ENCODE results near the gene HSD11B1L. TPM values are rescaled to one million over a fixed set of nuclear protein-coding genes. Genes with fewer than 3 reads are reported as not detected.

The HSD11B1L gene
- polyA plus RNA-seq, 3 donors: 1.9 to 2.5 (median 2.4) TPM

DNA sequence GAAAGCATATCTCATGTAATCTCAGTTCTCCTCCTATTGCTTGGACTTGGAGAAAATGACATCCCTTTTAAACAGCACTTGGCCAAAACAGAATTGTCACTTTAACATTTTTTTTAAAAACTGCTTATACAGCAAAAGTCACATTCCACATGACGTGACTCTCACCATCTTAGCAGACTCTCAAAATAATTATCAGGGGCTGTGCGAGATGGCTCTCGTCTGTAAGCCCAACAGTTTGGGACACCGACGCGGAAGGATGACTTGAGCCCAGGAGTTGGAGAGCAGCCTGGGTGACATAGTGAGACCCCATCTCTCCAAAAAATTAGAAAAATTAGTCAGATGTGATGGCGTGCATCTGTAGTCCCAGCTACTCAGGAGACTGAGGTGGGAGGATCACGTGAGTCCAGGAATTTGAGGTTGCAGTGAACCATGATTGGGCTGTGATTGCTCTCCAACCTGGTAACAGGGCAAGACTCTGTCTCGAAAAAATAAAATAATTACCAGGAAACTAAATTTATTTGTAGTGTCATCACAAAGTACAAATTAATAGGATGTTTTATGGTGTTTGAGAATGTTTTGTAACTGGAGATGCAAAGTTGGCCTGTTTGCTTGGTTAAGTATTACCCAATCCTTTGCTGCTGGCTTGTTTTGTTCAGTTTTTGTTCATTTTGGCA lies 49.1 kb upstream of the HSD11B1L start:
- Histone ChIP-seq H3K4me1 (ENCODE audit: control insufficient read depth in 1 of 2, insufficient read depth in 2 of 2, low read length in 2 of 2) (peaks cover 33 to 42% of the 10 kb centered on the region in 2 donors), H3K79me2 (ENCODE audit: insufficient read depth, low read length) (peaks cover 100% of the 10 kb centered on the region), H3K4me3 (replicated peaks in 1 of 3; ENCODE audit: low read depth in 2 of 3, low read length in 3 of 3) (no peak overlapping the region), H3K4me2 (replicated peaks; ENCODE audit: extremely low read depth, low read length, poor library complexity, severe bottlenecking) (no peak overlapping the region), H3K27ac (ENCODE audit: low read depth in 1 of 2, low read length in 2 of 2) (peak overlapping the region in 1 of 2 donors; percentile 46), H4K20me1 (ENCODE audit: insufficient read depth, low read length) (peaks cover 100% of the 10 kb centered on the region), H3K9ac (ENCODE audit: insufficient read depth, low read length, poor library complexity, severe bottlenecking) (no peak overlapping the region), H3K27me3 (ENCODE audit: control insufficient read depth in 2 of 2, insufficient read depth in 2 of 2, low read length in 2 of 2) (no peaks in the 10 kb centered on the region), H3K9me3 (replicated peaks in 1 of 2; ENCODE audit: control insufficient read depth in 1 of 2, insufficient read depth in 1 of 2, low read length in 2 of 2) (no peaks in the 10 kb centered on the region), H2AFZ (ENCODE audit: insufficient read depth, low read depth, low read length, poor library complexity, severe bottlenecking) (no peak overlapping the region), H3K36me3 (replicated peaks in 1 of 2; ENCODE audit: control insufficient read depth in 1 of 2, insufficient read depth in 2 of 2, low read length in 2 of 2) (peaks cover 20 to 67% of the 10 kb centered on the region in 2 donors)
- H3K9me3 Mint-ChIP-seq: no peaks in the 10 kb centered on the region
- peaks cover 0 to 2% (median 0%) of the 10 kb centered on the region in 3 donors for H3K27me3 Mint-ChIP-seq (ENCODE audit: low read depth in 3 of 3)
- H3K36me3 Mint-ChIP-seq: peaks cover 33 to 72% of the 10 kb centered on the region in 2 donors
- H3K4me3 Mint-ChIP-seq: no peak overlapping the region
- intact Hi-C loops (cut with micrococcal nuclease): no loop called here
- peak overlapping the region in 3 of 7 donors; percentile 5 to 63 (median 61) for H3K27ac Mint-ChIP-seq
- 79% methylated on average over 5 of the region's 9 CpGs for WGBS (ENCODE audit: insufficient coverage)
- no peak for DNase-seq
- TF ChIP-seq, protein P1, sequence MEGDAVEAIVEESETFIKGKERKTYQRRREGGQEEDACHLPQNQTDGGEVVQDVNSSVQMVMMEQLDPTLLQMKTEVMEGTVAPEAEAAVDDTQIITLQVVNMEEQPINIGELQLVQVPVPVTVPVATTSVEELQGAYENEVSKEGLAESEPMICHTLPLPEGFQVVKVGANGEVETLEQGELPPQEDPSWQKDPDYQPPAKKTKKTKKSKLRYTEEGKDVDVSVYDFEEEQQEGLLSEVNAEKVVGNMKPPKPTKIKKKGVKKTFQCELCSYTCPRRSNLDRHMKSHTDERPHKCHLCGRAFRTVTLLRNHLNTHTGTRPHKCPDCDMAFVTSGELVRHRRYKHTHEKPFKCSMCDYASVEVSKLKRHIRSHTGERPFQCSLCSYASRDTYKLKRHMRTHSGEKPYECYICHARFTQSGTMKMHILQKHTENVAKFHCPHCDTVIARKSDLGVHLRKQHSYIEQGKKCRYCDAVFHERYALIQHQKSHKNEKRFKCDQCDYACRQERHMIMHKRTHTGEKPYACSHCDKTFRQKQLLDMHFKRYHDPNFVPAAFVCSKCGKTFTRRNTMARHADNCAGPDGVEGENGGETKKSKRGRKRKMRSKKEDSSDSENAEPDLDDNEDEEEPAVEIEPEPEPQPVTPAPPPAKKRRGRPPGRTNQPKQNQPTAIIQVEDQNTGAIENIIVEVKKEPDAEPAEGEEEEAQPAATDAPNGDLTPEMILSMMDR (IDR thresholded peaks at IDR 0.05): no peak
- H3K4me1 Mint-ChIP-seq: peaks cover 50% of the 10 kb centered on the region

- Mint-ChIP-seq H3K27me3 (ENCODE audit: low read depth in 3 of 3) (peaks cover 0 to 2% (median 0%) of the 10 kb centered on the region in 3 donors), H3K27ac (peak overlapping the region in 2 of 7 donors; percentile 40 to 63), H3K4me1 (peaks cover 46% of the 10 kb centered on the region), H3K36me3 (peaks cover 31 to 68% of the 10 kb centered on the region in 2 donors), H3K9me3 (no peaks in the 10 kb centered on the region), H3K4me3 (no peak overlapping the region)
- Histone ChIP-seq H3K9ac (ENCODE audit: insufficient read depth, low read length, poor library complexity, severe bottlenecking) (no peak overlapping the region), H3K4me1 (ENCODE audit: control insufficient read depth in 1 of 2, insufficient read depth in 2 of 2, low read length in 2 of 2) (peaks cover 28 to 37% of the 10 kb centered on the region in 2 donors), H2AFZ (ENCODE audit: insufficient read depth, low read depth, low read length, poor library complexity, severe bottlenecking) (no peak overlapping the region), H3K36me3 (replicated peaks in 1 of 2; ENCODE audit: control insufficient read depth in 1 of 2, insufficient read depth in 2 of 2, low read length in 2 of 2) (peaks cover 15 to 63% of the 10 kb centered on the region in 2 donors), H3K9me3 (replicated peaks in 1 of 2; ENCODE audit: control insufficient read depth in 1 of 2, insufficient read depth in 1 of 2, low read length in 2 of 2) (no peaks in the 10 kb centered on the region), H3K4me2 (replicated peaks; ENCODE audit: extremely low read depth, low read length, poor library complexity, severe bottlenecking) (no peak overlapping the region), H3K4me3 (replicated peaks in 1 of 3; ENCODE audit: low read depth in 2 of 3, low read length in 3 of 3) (no peak overlapping the region), H4K20me1 (ENCODE audit: insufficient read depth, low read length) (peaks cover 100% of the 10 kb centered on the region), H3K27ac (ENCODE audit: low read depth in 1 of 2, low read length in 2 of 2) (peak overlapping the region in 1 of 2 donors; percentile 46), H3K27me3 (ENCODE audit: control insufficient read depth in 2 of 2, insufficient read depth in 2 of 2, low read length in 2 of 2) (no peaks in the 10 kb centered on the region), H3K79me2 (ENCODE audit: insufficient read depth, low read length) (peaks cover 100% of the 10 kb centered on the region)
- DNase-seq: no peak
- TF ChIP-seq, protein P1 (IDR thresholded peaks at IDR 0.05): no peak
- intact Hi-C loops (cut with micrococcal nuclease): no loop called here
- WGBS (ENCODE audit: insufficient coverage): no CpG with 5 or more reads among the region's 4 CpGs
Observed at GRCh38 chr19:5632241-5632612, 48.6 kb upstream of the HSD11B1L start.

All from CD14-positive monocyte (primary cell).